GM18520 (cell line): ENCODE results near the gene USP17L26.
"Not testable (repeated sequence)": the region's sequence is repeated elsewhere in the genome, so short reads cannot be mapped to it uniquely, and the experiment has no call there.

Experiments
- ATAC-seq: cut with Tn5 transposase; IDR thresholded peaks from one replicate; pipeline ENCODE4 v1.9.1; 2021; ENCODE audit not compliant: unreplicated experiment

USP17L26 gene, protein sequence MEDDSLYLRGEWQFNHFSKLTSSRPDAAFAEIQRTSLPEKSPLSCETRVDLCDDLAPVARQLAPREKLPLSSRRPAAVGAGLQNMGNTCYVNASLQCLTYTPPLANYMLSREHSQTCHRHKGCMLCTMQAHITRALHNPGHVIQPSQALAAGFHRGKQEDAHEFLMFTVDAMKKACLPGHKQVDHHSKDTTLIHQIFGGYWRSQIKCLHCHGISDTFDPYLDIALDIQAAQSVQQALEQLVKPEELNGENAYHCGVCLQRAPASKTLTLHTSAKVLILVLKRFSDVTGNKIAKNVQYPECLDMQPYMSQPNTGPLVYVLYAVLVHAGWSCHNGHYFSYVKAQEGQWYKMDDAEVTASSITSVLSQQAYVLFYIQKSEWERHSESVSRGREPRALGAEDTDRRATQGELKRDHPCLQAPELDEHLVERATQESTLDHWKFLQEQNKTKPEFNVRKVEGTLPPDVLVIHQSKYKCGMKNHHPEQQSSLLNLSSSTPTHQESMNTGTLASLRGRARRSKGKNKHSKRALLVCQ

GRCh38 chr4:9334358-9334757 lies at the start of gene USP17L26:
Gene USP17L26, plus strand, starts transcription at chr4:9334658. Its CDS starts 0 bp downstream, at chr4:9334658.
- ATAC-seq = not testable (repeated sequence)

DNA sequence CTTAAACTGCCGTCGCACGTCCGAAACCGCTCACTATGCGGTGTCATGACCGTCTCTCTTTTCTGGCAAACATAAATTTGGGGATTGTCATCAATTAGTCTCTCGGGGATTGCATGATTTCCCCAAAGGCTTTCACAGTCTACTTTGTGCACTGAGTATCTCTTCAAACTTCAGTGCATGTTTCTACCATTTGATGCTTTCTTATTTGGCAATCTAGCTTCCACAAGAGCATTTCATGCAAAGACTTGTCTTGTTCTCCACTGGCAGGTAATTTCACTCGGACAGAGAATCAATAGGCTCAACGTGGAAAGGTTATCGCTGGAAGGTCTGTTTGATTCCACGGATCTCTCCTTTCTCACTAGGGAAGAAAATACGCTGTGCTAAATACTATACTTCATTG lies 10.3 kb upstream of the USP17L26 start:
- ATAC-seq = not testable (repeated sequence)

DNA sequence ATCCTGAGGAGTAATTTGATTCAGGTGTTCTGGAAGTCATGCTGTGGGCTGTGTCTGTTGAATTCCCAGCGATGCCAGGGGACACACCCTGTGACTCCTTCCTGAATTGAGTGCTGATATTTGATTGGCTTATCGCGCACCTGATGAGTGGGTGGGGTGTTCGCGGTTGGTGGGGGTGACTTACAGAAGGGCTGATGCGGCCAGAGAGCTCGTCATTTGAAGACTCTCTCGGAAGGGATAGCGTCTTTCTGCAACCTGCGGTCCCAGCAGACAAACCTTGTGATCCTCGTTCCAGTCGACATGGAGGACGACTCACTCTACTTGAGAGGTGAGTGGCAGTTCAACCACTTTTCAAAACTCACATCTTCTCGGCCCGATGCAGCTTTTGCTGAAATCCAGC lies 9.6 kb upstream of the USP17L26 start, which contains the start of gene USP17L24:
USP17L24 (plus strand) TSS at position 301 of the 400 bp plus-strand sequence; CDS start at position 301, 0 bp downstream.
- not testable (repeated sequence) for ATAC-seq

DNA sequence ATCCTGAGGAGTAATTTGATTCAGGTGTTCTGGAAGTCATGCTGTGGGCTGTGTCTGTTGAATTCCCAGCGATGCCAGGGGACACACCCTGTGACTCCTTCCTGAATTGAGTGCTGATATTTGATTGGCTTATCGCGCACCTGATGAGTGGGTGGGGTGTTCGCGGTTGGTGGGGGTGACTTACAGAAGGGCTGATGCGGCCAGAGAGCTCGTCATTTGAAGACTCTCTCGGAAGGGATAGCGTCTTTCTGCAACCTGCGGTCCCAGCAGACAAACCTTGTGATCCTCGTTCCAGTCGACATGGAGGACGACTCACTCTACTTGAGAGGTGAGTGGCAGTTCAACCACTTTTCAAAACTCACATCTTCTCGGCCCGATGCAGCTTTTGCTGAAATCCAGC lies 4.8 kb upstream of the USP17L26 start, which contains the start of gene USP17L25:
USP17L25 (plus strand) TSS at position 301 of the 400 bp plus-strand sequence; CDS start at position 301, 0 bp downstream.
- ATAC-seq = not testable (repeated sequence)

GRCh38 chr4:9339103-9339502 lies 4.6 kb downstream of the USP17L26 start, which contains the start of gene USP17L5:
Gene USP17L5, plus strand, starts transcription at chr4:9339403. Its CDS starts 0 bp downstream, at chr4:9339403.
- ATAC-seq = not testable (repeated sequence)

DNA sequence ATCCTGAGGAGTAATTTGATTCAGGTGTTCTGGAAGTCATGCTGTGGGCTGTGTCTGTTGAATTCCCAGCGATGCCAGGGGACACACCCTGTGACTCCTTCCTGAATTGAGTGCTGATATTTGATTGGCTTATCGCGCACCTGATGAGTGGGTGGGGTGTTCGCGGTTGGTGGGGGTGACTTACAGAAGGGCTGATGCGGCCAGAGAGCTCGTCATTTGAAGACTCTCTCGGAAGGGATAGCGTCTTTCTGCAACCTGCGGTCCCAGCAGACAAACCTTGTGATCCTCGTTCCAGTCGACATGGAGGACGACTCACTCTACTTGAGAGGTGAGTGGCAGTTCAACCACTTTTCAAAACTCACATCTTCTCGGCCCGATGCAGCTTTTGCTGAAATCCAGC lies 9.4 kb downstream of the USP17L26 start, which contains the start of gene USP17L27:
USP17L27 (plus strand) TSS at position 301 of the 400 bp plus-strand sequence; CDS start at position 301, 0 bp downstream.
- ATAC-seq = not testable (repeated sequence)

DNA sequence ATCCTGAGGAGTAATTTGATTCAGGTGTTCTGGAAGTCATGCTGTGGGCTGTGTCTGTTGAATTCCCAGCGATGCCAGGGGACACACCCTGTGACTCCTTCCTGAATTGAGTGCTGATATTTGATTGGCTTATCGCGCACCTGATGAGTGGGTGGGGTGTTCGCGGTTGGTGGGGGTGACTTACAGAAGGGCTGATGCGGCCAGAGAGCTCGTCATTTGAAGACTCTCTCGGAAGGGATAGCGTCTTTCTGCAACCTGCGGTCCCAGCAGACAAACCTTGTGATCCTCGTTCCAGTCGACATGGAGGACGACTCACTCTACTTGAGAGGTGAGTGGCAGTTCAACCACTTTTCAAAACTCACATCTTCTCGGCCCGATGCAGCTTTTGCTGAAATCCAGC lies 14.1 kb downstream of the USP17L26 start, which contains the start of gene USP17L28:
USP17L28 (plus strand) TSS at position 301 of the 400 bp plus-strand sequence; CDS start at position 301, 0 bp downstream.
- not testable (repeated sequence) for ATAC-seq

DNA sequence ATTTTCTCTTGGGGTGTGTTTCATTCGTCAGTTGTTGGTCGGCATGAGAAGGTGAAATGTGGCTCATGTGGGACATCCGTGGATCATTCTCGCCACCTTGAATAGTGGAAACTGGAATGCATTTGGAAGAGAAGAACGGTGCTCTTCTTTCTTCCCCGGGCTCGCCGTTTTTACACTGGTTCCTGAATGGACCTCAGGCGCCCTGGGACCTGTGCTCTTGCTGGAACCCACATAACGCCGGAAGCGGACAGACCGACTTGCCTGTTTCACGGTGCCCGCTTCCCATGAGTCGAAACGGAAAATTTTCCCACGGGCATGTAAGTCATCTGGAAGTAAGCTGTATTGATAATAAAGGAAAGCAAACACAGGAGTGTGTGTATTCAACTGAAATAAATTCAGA lies 16.4 kb downstream of the USP17L26 start:
- ATAC-seq = not testable (repeated sequence)

GRCh38 chr4:9353338-9353737 lies 18.9 kb downstream of the USP17L26 start, which contains the start of gene USP17L29:
Gene USP17L29, plus strand, starts transcription at chr4:9353638. Its CDS starts 0 bp downstream, at chr4:9353638.
- ATAC-seq = not testable (repeated sequence)

- not testable (repeated sequence) for ATAC-seq
These were observed 28.4 kb downstream of the USP17L26 start, which contains the start of gene USP17L30 for GRCh38 chr4:9362829-9363228. Gene USP17L30, plus strand, starts transcription at chr4:9363129. Its CDS starts 0 bp downstream, at chr4:9363129.

DNA sequence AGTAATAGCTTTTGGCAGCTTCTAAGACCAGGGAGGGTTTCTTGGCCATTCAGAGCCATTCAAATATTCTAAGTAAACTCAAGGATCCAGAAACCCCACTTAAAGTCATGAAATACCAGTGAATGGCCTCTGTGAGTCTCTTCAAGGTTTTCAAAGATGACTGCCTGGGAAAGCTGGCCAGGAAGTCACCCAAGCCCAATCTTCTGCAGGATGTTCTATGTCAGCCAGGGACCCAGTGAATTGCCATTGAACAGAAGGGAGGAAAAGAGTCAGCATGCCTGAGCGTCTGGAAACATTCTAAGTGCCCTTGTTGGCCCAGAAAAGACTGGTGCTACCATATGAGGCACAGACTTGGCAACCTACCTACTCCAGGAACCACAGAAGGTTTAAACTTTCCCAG lies 45.4 kb downstream of the USP17L26 start:
- ATAC-seq = not testable (repeated sequence)

GRCh38 chr4:9381012-9381534 lies 46.6 kb downstream of the USP17L26 start:
- not testable (repeated sequence) for ATAC-seq

GRCh38 chr4:9384126-9384525 lies 49.7 kb downstream of the USP17L26 start:
- ATAC-seq = no peak
